SH-SY5Y (cell line): ENCODE data around the gene KCNA10.

ENCODE experiments used
- GATA2 ChIP-seq: IDR thresholded peaks from 2 replicates; pipeline ENCODE4 v1.6.1; 2011; ENCODE audit warnings: mild to moderate bottlenecking, low read depth, low read length
- GATA3 ChIP-seq: IDR thresholded peaks from 2 replicates; pipeline ENCODE4 v1.6.1; 2011; ENCODE audit warnings: low read depth, mild to moderate bottlenecking, low read length, moderate library complexity

GRCh38 chr1:110493059-110493699 is 25.8 kb downstream of the KCNA10 start:
- TF ChIP-seq GATA3 (no peak), GATA2 (no peak)
